AG10803 (cell line): ENCODE data around the gene ENOX2.

Experiments
- DNase-seq: peaks from one replicate; pipeline ENCODE4 v3.0.0; 2010; ENCODE audit warnings: low read depth
- H3K4me3 ChIP-seq: 2 replicates; pipeline ENCODE4 v1.5.1; 2011; ENCODE audit warnings: mild to moderate bottlenecking, low read length, control low read depth
- CTCF ChIP-seq: conservative IDR thresholded peaks from 2 replicates; pipeline ENCODE4 v1.5.1; 2011; ENCODE audit warnings: mild to moderate bottlenecking, low read length, control low read depth, inconsistent platforms

Gene ENOX2

GRCh38 chrX:130592204-130592603 is 310.8 kb downstream of the ENOX2 start:
- no peak for TF ChIP-seq CTCF
- H3K4me3 ChIP-seq: no peak overlapping the region
- no peak for DNase-seq

- TF ChIP-seq CTCF: no peak
- H3K4me3 ChIP-seq: no peak overlapping the region
- no peak for DNase-seq
Observed at GRCh38 chrX:130578906-130579305, 324.1 kb downstream of the ENOX2 start.

- no peak overlapping the region for H3K4me3 ChIP-seq
- TF ChIP-seq CTCF: no peak
- DNase-seq: no peak
Observed at GRCh38 chrX:130577431-130577830, 325.6 kb downstream of the ENOX2 start.

GRCh38 chrX:130575831-130576389 is 327.1 kb downstream of the ENOX2 start:
- no peak overlapping the region for H3K4me3 ChIP-seq
- peak; percentile 78 for TF ChIP-seq CTCF
- peak; percentile 36 for DNase-seq
